Measurements from ENCODE around the gene DNMT3L.
"Not testable (repeated sequence)": the region's sequence is repeated elsewhere in the genome, so short reads cannot be mapped to it uniquely, and the experiment has no call there.

DNA sequence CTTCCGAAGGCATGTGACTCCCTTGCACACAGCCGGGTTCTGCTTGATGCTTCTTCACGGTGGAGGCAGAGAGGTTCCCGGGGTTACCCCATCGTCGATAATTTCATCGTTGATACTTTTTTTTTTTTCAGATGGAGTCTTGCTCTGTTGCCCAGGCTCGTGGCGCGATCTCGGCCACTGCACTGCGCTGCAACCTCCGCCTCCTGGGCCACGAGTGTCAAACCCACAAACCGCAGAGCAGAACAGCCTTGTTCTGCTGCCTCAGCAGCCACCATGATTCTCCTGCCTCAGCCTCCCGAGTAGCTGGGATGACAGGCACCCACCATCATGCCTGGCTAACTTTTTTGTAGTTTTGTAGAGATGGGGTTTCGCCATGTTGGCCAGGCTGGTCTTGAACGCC, 41.0 kb downstream of the DNMT3L start:
- not testable (repeated sequence) for TF ChIP-seq CTCF, POLR2A, POLR2AphosphoS5 (IDR thresholded peaks at IDR 0.05)

Measured in stomach (tissue), 4 donors.